GM12878 (cell line): ENCODE measurements around the gene CD58. TPM values are rescaled to one million over a fixed set of nuclear protein-coding genes. Genes with fewer than 3 reads are reported as not detected.

Experiments used
- ATF2 ChIP-seq: IDR thresholded peaks from 2 replicates; pipeline ENCODE4 v1.6.1; 2012; ENCODE audit warnings: low read length, inconsistent platforms
- BHLHE40 ChIP-seq, 2 experiments: fragments of 450-650 bp in 1 of 2; IDR thresholded peaks; 2 replicates each; pipeline ENCODE4 v1.6.1; 2011 to 2017; ENCODE audit warnings: low read depth in 2 of 2, borderline replicate concordance in 1 of 2, improper control_type of control experiment in 1 of 2, low read length in 1 of 2, mild to moderate bottlenecking in 1 of 2
- BMI1 ChIP-seq: fragments of 450-650 bp; IDR thresholded peaks from 2 replicates; pipeline ENCODE4 v1.6.1; 2016; ENCODE audit warnings: mild to moderate bottlenecking, moderate library complexity, borderline replicate concordance
- CHD1 ChIP-seq: IDR thresholded peaks from 2 replicates; pipeline ENCODE4 v1.6.1; 2012; ENCODE audit warnings: low read depth, low read length, improper control_type of control experiment
- FOS ChIP-seq: IDR thresholded peaks from 3 replicates; pipeline ENCODE4 v1.6.1; 2011; ENCODE audit warnings: borderline replicate concordance; ENCODE audit not compliant: insufficient read length; ENCODE audit errors: extremely low read depth
- JUND ChIP-seq: IDR thresholded peaks from 2 replicates; pipeline ENCODE4 v1.6.1; 2012; ENCODE audit warnings: low read depth, mild to moderate bottlenecking, low read length, improper control_type of control experiment, moderate library complexity
- NFYB ChIP-seq: IDR thresholded peaks from 2 replicates; pipeline ENCODE4 v1.6.1; 2011; ENCODE audit warnings: low read depth, mild to moderate bottlenecking, low read length, improper control_type of control experiment, moderate library complexity; ENCODE audit not compliant: insufficient read depth
- PRDM15 ChIP-seq: fragments of 450-650 bp; formaldehyde crosslinking; IDR thresholded peaks from 2 replicates; pipeline ENCODE4 v1.4.0; 2020; ENCODE audit warnings: mild to moderate bottlenecking, moderate library complexity
- SIX5 ChIP-seq: IDR thresholded peaks from 2 replicates; pipeline ENCODE4 v1.6.1; 2011; ENCODE audit warnings: mild to moderate bottlenecking, low read depth, low read length, moderate library complexity; ENCODE audit not compliant: severe bottlenecking
- SMC3 ChIP-seq: IDR thresholded peaks from 2 replicates; pipeline ENCODE4 v1.6.1; 2011; ENCODE audit warnings: low read length, improper control_type of control experiment, borderline replicate concordance
- SPI1 ChIP-seq: IDR thresholded peaks from 2 replicates; pipeline ENCODE4 v1.6.1; 2011; ENCODE audit warnings: low read depth, mild to moderate bottlenecking, low read length, moderate library complexity, borderline replicate concordance; ENCODE audit not compliant: insufficient read depth
- SREBF1 ChIP-seq: IDR thresholded peaks from 2 replicates; pipeline ENCODE4 v1.6.1; 2012; ENCODE audit warnings: mild to moderate bottlenecking, low read length
- polyA plus RNA-seq, 11 experiments: library from polyadenylated mRNA; depleted of rRNA in 4 of 11; unstranded in 6 of 11; stranded (reverse) in 5 of 11; fragments of >200 nt; fragmentation: Nextera tagmentation in 4 of 11; fragmentation: Illumina TruSeq in 1 of 11; extraction: Ambion mirVana in 4 of 11; extraction: Trizol in 1 of 11; gene quantifications; 1 replicate in 1 of 11; 2 replicates in 10 of 11; pipeline versions ENCODE4 v1.2.1 to v1.2.3, GENCODE V29; 2011 to 2016; ENCODE audit warnings: inconsistent platforms in 2 of 11, missing spikeins in 2 of 11, low read depth in 1 of 11
- total RNA-seq, 4 experiments: library from RNA; depleted of rRNA in 3 of 4; stranded (reverse); fragments of >200 nt in 3 of 4; fragmentation: Illumina TruSeq in 1 of 4; extraction: Trizol in 1 of 4; gene quantifications; 2 replicates each; pipeline versions ENCODE4 v1.2.1 to v1.2.3, GENCODE V29; 2013 to 2021

CD58 gene
- total and polyA plus RNA-seq, 10 of the 15 experiments (the other 5 are each of a cell fraction or from before 2014, with no cell fraction given): 70.4 to 252 (median 129) TPM

GRCh38 chr1:116485071-116485735, 85.6 kb downstream of the CD58 start (continued):
- TF ChIP-seq FOS: no peak
- peak; percentile 98 for TF ChIP-seq SMC3
- TF ChIP-seq SIX5: no peak
- TF ChIP-seq BHLHE40 (IDR thresholded peaks at IDR 0.05; ENCODE audit: borderline replicate concordance in 1 of 2, low read depth in 2 of 2, low read length in 1 of 2): 0 out of 4 replicates have a peak, but pooled peaks of 1 of the 2 experiments have one; percentile 9
- no peak for TF ChIP-seq JUND
- TF ChIP-seq PRDM15 (CRISPR knock-in tag): no peak
- no peak for TF ChIP-seq CHD1
- TF ChIP-seq SREBF1: no peak
- TF ChIP-seq NFYB: no peak
- no peak for TF ChIP-seq BMI1
- no peak for TF ChIP-seq ATF2
- TF ChIP-seq SPI1: no peak
